ENCODE data around the gene ZMYND10.

Gene ZMYND10

DNA sequence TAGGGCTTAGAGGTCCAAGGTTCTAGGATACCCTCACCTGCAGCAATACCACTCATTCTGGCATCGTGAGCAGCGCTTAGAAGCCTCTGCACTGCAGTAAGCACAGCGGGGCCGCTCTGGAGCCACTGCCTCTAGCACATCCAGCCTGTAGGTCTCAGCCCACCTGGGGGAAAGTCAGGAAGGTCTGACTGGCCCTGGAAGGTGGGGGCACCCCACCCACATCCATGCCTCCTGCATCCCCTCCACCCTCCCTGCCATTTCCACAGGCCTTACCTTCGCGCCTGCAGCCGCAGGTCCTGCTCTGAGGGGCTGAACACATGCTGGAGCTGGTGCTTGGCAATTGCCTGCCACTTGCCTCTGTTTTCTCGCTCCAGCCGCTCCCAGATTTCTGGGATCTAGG lies 4.0 kb downstream of the ZMYND10 start:
- Histone ChIP-seq H3K36me3 (ENCODE audit: control insufficient read depth in 1 of 2, insufficient read depth in 2 of 2, low read length in 2 of 2) (peaks cover 0 to 6% of the 10 kb centered on the region in 2 donors), H3K27ac (ENCODE audit: low read length) (no peak overlapping the region), H3K4me1 (ENCODE audit: control insufficient read depth in 1 of 2, insufficient read depth in 2 of 2, low read length in 2 of 2) (peaks cover 13 to 47% of the 10 kb centered on the region in 2 donors), H3K27me3 (ENCODE audit: low read depth, low read length) (no peaks in the 10 kb centered on the region), H3K9me3 (ENCODE audit: control insufficient read depth in 1 of 2, low read length in 2 of 2) (no peaks in the 10 kb centered on the region), H3K4me3 (ENCODE audit: low read depth in 1 of 2, low read length in 2 of 2) (peak overlapping the region; percentile 59 to 74)

DNA sequence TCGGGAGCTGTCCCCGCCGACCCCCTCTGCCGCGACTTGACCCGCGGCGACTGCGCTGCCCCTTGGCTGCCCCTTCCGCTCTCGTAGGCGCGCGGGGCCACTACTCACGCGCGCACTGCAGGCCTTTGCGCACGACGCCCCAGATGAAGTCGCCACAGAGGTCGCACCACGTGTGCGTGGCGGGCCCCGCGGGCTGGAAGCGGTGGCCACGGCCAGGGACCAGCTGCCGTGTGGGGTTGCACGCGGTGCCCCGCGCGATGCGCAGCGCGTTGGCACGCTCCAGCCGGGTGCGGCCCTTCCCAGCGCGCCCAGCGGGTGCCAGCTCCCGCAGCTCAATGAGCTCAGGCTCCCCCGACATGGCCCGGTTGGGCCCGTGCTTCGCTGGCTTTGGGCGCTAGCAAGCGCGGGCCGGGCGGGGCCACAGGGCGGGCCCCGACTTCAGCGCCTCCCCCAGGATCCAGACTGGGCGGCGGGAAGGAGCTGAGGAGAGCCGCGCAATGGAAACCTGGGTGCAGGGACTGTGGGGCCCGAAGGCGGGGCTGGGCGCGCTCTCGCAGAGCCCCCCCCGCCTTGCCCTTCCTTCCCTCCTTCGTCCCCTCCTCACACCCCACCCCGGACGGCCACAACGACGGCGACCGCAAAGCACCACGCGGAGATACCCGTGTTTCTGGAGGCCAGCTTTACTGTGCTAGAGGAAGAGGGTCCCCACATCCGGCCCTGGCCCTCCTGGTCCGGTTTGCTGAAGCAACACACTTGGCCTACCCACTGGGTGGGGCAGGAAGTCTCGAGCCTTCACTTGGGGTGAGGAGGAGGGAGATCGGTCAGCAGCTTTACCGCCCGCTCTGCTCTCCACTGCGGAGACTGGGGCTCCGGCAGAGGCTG lies 4.8 kb downstream of the ZMYND10 start, which contains the start of gene RASSF1:
Gene RASSF1, minus strand, starts transcription at position 389 of the 882 bp plus-strand sequence. Its CDS starts 31 bp downstream, at position 358.
- Histone ChIP-seq H3K27me3 (ENCODE audit: low read depth, low read length) (no peaks in the 10 kb centered on the region), H3K27ac (ENCODE audit: low read length) (peak within 1 kb of the TSS; percentile 69), H3K36me3 (ENCODE audit: control insufficient read depth in 1 of 2, insufficient read depth in 2 of 2, low read length in 2 of 2) (peaks cover 0 to 8% of the 10 kb centered on the region in 2 donors), H3K4me3 (ENCODE audit: low read depth in 1 of 2, low read length in 2 of 2) (peak within 1 kb of the TSS; percentile 59 to 74), H3K4me1 (ENCODE audit: control insufficient read depth in 1 of 2, insufficient read depth in 2 of 2, low read length in 2 of 2) (peaks cover 13 to 51% of the 10 kb centered on the region in 2 donors), H3K9me3 (ENCODE audit: control insufficient read depth in 1 of 2, low read length in 2 of 2) (no peaks in the 10 kb centered on the region)

DNA sequence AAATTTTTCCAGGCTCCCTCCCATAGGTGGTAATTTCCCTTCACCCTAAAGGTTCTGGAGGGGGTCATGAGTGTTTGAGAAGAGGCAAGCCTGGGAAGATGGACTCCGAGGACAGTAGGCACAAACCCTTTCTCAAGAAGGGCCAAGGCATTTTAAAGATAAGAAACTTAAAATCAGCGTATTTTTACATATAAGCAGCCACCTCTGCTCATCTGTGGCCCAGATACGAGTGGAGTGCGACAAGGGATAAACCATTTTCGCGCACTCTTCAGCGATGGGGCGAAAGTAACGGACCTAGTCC lies 5.4 kb downstream of the ZMYND10 start:
- peak overlapping the region; percentile 59 to 74 for H3K4me3 ChIP-seq (ENCODE audit: low read depth in 1 of 2, low read length in 2 of 2)
- peak overlapping the region; percentile 69 for H3K27ac ChIP-seq (ENCODE audit: low read length)
- peaks cover 0 to 8% of the 10 kb centered on the region in 2 donors for H3K36me3 ChIP-seq (ENCODE audit: control insufficient read depth in 1 of 2, insufficient read depth in 2 of 2, low read length in 2 of 2)
- H3K27me3 ChIP-seq (ENCODE audit: low read depth, low read length): no peaks in the 10 kb centered on the region
- H3K9me3 ChIP-seq (ENCODE audit: control insufficient read depth in 1 of 2, low read length in 2 of 2): no peaks in the 10 kb centered on the region
- peaks cover 13 to 47% of the 10 kb centered on the region in 2 donors for H3K4me1 ChIP-seq (ENCODE audit: control insufficient read depth in 1 of 2, insufficient read depth in 2 of 2, low read length in 2 of 2)

DNA sequence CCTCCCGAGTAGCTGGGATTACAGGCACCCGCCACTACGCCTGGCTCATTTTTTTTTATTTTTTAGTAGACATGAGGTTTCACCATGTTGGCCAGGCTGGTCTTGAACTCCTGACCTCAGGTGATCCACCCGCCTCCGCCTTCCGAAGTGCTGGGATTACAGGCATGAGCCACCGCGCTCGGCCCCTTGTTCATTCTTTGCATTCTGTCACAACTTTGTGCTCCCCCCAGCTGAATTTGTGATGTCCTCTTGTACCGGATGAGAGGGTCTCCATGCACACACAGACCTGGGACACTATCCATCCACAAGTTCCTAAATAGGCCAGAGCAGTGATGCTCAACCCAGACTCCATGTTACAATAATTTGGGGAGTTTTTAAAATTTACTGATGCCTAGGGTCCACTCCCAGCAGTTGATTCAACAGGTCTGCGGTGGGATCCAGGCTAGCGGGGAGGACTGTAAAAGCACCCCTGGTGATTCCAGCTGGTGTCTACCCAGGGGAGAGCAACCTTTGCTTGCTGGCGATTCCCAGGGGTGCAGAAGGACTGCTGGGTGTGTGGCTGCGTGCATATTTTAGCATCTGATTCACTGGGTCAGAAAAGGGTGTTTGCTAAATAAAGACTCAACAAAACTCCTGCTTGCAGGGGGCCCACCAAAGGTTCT lies 5.9 kb downstream of the ZMYND10 start:
- Histone ChIP-seq H3K27me3 (ENCODE audit: low read depth, low read length) (no peaks in the 10 kb centered on the region), H3K4me3 (ENCODE audit: low read depth in 1 of 2, low read length in 2 of 2) (peak overlapping the region; percentile 59 to 74), H3K36me3 (ENCODE audit: control insufficient read depth in 1 of 2, insufficient read depth in 2 of 2, low read length in 2 of 2) (peaks cover 0 to 8% of the 10 kb centered on the region in 2 donors), H3K4me1 (ENCODE audit: control insufficient read depth in 1 of 2, insufficient read depth in 2 of 2, low read length in 2 of 2) (peaks cover 13 to 46% of the 10 kb centered on the region in 2 donors), H3K9me3 (ENCODE audit: control insufficient read depth in 1 of 2, low read length in 2 of 2) (no peaks in the 10 kb centered on the region), H3K27ac (ENCODE audit: low read length) (peak overlapping the region; percentile 69)

DNA sequence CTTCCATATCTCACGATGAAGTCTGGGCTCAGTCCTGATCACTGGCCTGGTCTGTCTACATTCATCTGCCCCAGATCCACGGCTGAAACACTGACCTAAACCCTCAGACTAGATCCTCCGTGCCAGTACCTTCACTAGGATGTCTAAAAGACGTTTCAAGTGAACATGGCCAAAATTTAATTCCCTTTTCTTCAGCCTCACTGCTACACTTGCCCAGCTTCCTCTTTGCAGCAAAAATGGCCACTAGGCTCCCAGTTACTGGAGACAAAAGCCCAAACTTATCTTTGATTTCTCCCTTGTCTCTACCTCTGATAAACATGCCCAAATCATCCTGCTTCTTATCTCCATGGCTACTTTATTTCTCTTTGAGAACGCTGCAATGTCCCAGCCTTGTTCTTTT lies 6.6 kb downstream of the ZMYND10 start:
- Histone ChIP-seq H3K27me3 (ENCODE audit: low read depth, low read length) (no peaks in the 10 kb centered on the region), H3K36me3 (ENCODE audit: control insufficient read depth in 1 of 2, insufficient read depth in 2 of 2, low read length in 2 of 2) (peaks cover 0 to 8% of the 10 kb centered on the region in 2 donors), H3K9me3 (ENCODE audit: control insufficient read depth in 1 of 2, low read length in 2 of 2) (no peaks in the 10 kb centered on the region), H3K27ac (ENCODE audit: low read length) (peak overlapping the region; percentile 94), H3K4me1 (ENCODE audit: control insufficient read depth in 1 of 2, insufficient read depth in 2 of 2, low read length in 2 of 2) (peaks cover 13 to 49% of the 10 kb centered on the region in 2 donors), H3K4me3 (ENCODE audit: low read depth in 1 of 2, low read length in 2 of 2) (peak overlapping the region; percentile 18 to 21)

DNA sequence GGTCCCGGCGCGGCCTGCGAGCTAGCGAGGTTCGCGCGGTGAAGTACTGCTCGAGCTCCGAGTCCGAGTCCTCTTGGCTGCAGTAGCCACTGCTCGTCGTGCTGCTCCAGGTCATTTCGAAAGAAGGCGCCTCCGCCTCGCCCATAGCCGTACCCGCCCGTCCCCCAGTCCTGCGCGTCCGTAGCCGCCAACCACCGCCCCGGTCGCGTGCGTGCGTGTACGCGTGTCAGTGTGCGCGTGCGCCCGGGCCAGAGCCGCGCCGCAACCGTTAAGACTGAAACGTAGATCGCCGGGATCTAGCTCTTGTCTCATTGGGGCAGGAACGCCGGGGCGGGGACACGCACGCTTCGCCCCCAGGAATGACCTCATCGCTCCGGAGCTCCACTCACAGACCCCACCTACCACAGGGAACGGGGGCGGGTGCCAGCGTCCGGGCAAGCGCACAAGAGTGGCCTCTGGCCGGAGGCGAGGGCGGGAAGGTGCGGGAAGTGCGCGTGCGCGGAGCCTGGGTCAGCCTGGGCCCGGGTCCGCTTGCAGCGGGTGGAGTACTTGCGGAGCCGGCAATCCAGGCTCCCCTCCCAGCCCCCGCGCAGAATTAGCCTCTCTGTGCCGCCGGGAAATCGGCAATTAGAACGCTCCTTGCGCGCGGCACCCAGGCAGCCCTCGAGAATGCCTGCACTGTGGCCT lies 8.2 kb downstream of the ZMYND10 start:
- H3K36me3 ChIP-seq (ENCODE audit: control insufficient read depth in 1 of 2, insufficient read depth in 2 of 2, low read length in 2 of 2): peaks cover 0 to 8% of the 10 kb centered on the region in 2 donors
- H3K27me3 ChIP-seq (ENCODE audit: low read depth, low read length): no peaks in the 10 kb centered on the region
- H3K4me3 ChIP-seq (ENCODE audit: low read depth in 1 of 2, low read length in 2 of 2): peak overlapping the region; percentile 84 to 85
- peak overlapping the region; percentile 94 for H3K27ac ChIP-seq (ENCODE audit: low read length)
- H3K4me1 ChIP-seq (ENCODE audit: control insufficient read depth in 1 of 2, insufficient read depth in 2 of 2, low read length in 2 of 2): peaks cover 13 to 55% of the 10 kb centered on the region in 2 donors
- no peaks in the 10 kb centered on the region for H3K9me3 ChIP-seq (ENCODE audit: control insufficient read depth in 1 of 2, low read length in 2 of 2)

DNA sequence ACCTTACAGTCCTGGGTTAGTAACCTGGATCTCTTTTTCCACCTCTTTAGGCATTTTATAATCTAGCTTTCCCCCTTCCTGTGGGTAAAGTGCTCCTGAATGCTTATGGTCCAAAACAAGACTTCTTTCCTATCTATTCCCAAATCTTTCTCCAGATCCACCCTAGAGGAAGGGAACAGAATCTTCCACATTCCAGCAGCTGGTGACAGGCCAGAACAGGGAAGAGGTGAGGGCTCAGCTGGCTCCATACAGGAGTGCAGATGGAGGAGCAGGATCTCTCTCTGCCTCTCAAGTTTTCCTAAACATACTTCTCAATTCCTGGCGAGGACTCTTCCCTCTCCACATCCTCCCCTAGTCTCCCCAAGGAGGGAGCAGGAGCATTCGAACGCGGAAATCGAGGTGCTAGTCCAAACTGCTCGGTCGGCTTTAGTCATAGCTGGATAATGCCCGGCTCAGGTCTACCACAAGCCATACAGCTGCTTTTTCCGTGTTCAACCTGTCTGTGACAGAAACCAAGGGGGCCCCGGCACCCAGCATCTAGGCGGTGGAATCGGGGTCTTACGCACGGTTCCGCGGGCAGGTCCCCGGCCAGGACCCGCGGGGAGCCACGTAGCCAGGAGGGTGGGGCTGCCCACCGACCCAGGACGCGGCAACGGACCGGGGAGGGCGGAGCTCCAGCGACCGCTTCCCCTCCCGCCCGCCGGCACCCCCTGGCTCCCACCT lies 8.9 kb downstream of the ZMYND10 start:
- Histone ChIP-seq H3K4me1 (ENCODE audit: control insufficient read depth in 1 of 2, insufficient read depth in 2 of 2, low read length in 2 of 2) (peaks cover 12 to 50% of the 10 kb centered on the region in 2 donors), H3K36me3 (ENCODE audit: control insufficient read depth in 1 of 2, insufficient read depth in 2 of 2, low read length in 2 of 2) (peaks cover 0 to 13% of the 10 kb centered on the region in 2 donors), H3K9me3 (ENCODE audit: control insufficient read depth in 1 of 2, low read length in 2 of 2) (no peaks in the 10 kb centered on the region), H3K4me3 (ENCODE audit: low read depth in 1 of 2, low read length in 2 of 2) (peak overlapping the region; percentile 84 to 85), H3K27me3 (ENCODE audit: low read depth, low read length) (no peaks in the 10 kb centered on the region), H3K27ac (ENCODE audit: low read length) (peak overlapping the region; percentile 94)

DNA sequence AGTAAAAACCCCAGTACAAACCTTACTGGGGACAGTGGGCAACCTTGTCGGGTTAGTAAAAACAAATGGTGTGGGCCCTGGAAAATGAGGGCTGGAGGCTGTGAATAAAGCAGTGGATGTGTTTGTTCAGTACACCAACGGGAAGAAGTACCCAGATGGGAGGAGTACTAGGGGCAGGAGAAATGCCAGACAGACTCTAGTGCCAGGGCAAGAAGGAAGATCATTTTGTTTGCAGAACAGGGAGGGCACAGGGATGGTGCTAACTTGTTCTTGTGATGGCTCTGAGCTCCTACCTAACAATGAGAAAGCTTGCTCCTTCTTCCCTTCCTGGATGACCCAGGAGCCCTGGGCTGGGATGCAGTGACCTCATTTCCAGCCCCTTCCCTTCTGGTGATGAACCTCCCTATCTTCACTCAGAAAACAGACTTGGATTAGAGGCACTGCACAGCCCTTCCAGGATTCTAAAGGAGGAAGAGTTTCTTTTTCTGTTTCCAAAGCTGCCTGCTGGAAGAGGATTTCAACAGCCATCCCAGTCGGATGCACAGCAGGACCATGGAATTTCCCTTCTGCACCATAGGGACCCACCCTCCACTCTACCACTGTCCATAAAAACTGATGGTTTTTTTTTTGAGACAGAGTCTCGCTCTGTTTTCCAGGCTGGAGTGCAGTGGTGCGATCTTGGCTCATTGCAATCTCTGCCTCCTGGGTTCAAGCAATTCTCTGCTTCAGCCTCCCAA lies 11.0 kb downstream of the ZMYND10 start:
- peaks cover 19 to 32% of the 10 kb centered on the region in 2 donors for H3K36me3 ChIP-seq (ENCODE audit: control insufficient read depth in 1 of 2, insufficient read depth in 2 of 2, low read length in 2 of 2)
- no peak overlapping the region for H3K4me3 ChIP-seq (ENCODE audit: low read depth in 1 of 2, low read length in 2 of 2)
- H3K27ac ChIP-seq (ENCODE audit: low read length): peak overlapping the region; percentile 41
- H3K9me3 ChIP-seq (ENCODE audit: control insufficient read depth in 1 of 2, low read length in 2 of 2): no peaks in the 10 kb centered on the region
- H3K27me3 ChIP-seq (ENCODE audit: low read depth, low read length): no peaks in the 10 kb centered on the region
- peaks cover 6 to 32% of the 10 kb centered on the region in 2 donors for H3K4me1 ChIP-seq (ENCODE audit: control insufficient read depth in 1 of 2, insufficient read depth in 2 of 2, low read length in 2 of 2)

DNA sequence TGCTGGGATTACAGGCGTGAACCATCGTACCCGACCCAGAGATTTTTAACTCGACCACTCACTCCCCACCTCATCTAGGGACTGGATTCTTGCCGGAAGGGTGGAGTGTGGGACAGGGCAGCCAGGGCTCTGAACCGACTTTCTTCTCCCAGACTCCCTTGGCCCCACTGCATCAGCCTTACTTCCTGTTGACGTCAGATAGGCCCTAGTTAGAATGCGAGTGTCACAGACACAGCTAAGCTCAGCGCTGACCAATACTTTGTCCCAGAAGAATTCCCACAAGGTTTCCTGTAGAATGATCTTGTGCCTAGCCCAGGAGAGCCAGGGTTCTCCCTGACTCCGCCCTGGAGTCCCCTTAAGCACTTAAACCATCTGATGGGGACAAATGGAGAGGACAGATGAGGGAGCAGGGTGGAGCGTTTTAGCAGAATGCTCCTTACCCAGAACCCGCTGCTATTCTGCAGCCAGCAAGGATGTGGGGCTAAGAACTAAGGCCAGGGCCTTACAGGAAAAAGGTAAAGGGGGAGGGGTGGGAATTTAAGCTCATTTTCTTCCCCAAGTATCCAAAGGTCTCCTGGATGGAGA lies 11.7 kb downstream of the ZMYND10 start:
- Histone ChIP-seq H3K9me3 (ENCODE audit: control insufficient read depth in 1 of 2, low read length in 2 of 2) (no peaks in the 10 kb centered on the region), H3K4me1 (ENCODE audit: control insufficient read depth in 1 of 2, insufficient read depth in 2 of 2, low read length in 2 of 2) (peaks cover 3 to 32% of the 10 kb centered on the region in 2 donors), H3K27ac (ENCODE audit: low read length) (peak overlapping the region; percentile 41), H3K4me3 (ENCODE audit: low read depth in 1 of 2, low read length in 2 of 2) (no peak overlapping the region), H3K27me3 (ENCODE audit: low read depth, low read length) (no peaks in the 10 kb centered on the region), H3K36me3 (ENCODE audit: control insufficient read depth in 1 of 2, insufficient read depth in 2 of 2, low read length in 2 of 2) (peaks cover 20 to 32% of the 10 kb centered on the region in 2 donors)

DNA sequence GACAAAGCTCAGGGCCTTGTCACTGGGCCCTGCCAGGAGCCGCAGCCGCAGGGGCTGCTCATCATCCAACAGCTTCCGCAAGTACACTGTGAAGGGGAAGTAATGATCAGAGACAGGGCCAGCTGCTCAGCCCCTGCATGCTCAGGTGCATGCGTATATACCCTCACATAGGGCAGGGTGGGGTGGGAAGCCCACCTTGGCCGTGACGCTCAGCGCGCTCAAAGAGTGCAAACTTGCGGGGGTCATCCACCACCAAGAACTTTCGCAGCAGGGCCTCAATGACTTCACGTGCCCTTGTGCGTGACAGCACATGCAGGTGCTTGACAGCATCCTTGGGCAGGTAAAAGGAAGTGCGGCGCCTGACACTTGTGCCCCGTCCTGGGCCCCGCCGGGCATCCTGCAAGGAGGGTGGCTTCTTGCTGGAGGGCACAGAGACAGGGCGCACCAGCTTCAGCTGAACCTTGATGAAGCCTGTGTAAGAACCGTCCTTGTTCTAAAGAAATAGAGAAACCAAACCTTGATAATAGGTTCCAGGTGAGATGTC lies 14.1 kb downstream of the ZMYND10 start:
- H3K27ac ChIP-seq (ENCODE audit: low read length): no peak overlapping the region
- H3K27me3 ChIP-seq (ENCODE audit: low read depth, low read length): no peaks in the 10 kb centered on the region
- no peak overlapping the region for H3K4me3 ChIP-seq (ENCODE audit: low read depth in 1 of 2, low read length in 2 of 2)
- H3K4me1 ChIP-seq (ENCODE audit: control insufficient read depth in 1 of 2, insufficient read depth in 2 of 2, low read length in 2 of 2): peaks cover 11 to 39% of the 10 kb centered on the region in 2 donors
- H3K9me3 ChIP-seq (ENCODE audit: control insufficient read depth in 1 of 2, low read length in 2 of 2): no peaks in the 10 kb centered on the region
- H3K36me3 ChIP-seq (ENCODE audit: control insufficient read depth in 1 of 2, insufficient read depth in 2 of 2, low read length in 2 of 2): peaks cover 20 to 26% of the 10 kb centered on the region in 2 donors

All from muscle layer of duodenum (tissue), 2 donors.